HG03066 (cell line): ENCODE data around the gene TTC7B.

Experiments
- ATAC-seq: cut with Tn5 transposase; IDR thresholded peaks from one replicate; pipeline ENCODE4 v1.9.1; 2021; ENCODE audit warnings: low read depth; ENCODE audit not compliant: unreplicated experiment

TTC7B gene

GRCh38 chr14:90587252-90587910 is 228.8 kb downstream of the TTC7B start:
- ATAC-seq: no peak

- ATAC-seq: no peak
These were observed 231.1 kb downstream of the TTC7B start for GRCh38 chr14:90585106-90585505.

- no peak for ATAC-seq
These were observed 232.2 kb downstream of the TTC7B start for GRCh38 chr14:90583916-90584605.

- ATAC-seq: no peak
These were observed 232.8 kb downstream of the TTC7B start for GRCh38 chr14:90583427-90583826.

GRCh38 chr14:90582166-90582565 is 234.1 kb downstream of the TTC7B start:
- ATAC-seq: no peak

- ATAC-seq: no peak
These were observed 234.5 kb downstream of the TTC7B start for GRCh38 chr14:90581745-90582144.

GRCh38 chr14:90580377-90581335 is 235.6 kb downstream of the TTC7B start:
- ATAC-seq: no peak

- no peak for ATAC-seq
These were observed 236.4 kb downstream of the TTC7B start for GRCh38 chr14:90579816-90580215.

- ATAC-seq: no peak
These were observed 237.1 kb downstream of the TTC7B start for GRCh38 chr14:90579088-90579487.

- ATAC-seq: no peak
These were observed 237.8 kb downstream of the TTC7B start for GRCh38 chr14:90578283-90578985.

- no peak for ATAC-seq
These were observed 238.5 kb downstream of the TTC7B start for GRCh38 chr14:90577661-90578282.

GRCh38 chr14:90576981-90577660 is 239.1 kb downstream of the TTC7B start:
- no peak for ATAC-seq

- no peak for ATAC-seq
These were observed 239.6 kb downstream of the TTC7B start for GRCh38 chr14:90576581-90576980.

GRCh38 chr14:90575781-90576180 is 240.4 kb downstream of the TTC7B start:
- no peak for ATAC-seq

GRCh38 chr14:90575336-90575735 is 240.9 kb downstream of the TTC7B start:
- ATAC-seq: no peak

- no peak for ATAC-seq
These were observed 241.8 kb downstream of the TTC7B start for GRCh38 chr14:90574188-90575131.

- no peak for ATAC-seq
These were observed 242.7 kb downstream of the TTC7B start for GRCh38 chr14:90573385-90574105.
